ENCODE measurements around the gene CEP68. TPM values are rescaled to one million over a fixed set of nuclear protein-coding genes. Genes with fewer than 3 reads are reported as not detected.

CEP68 gene
- total RNA-seq, 4 donors from 2014 or later, result 14.1 to 55.0 (median 30.0) TPM

DNA sequence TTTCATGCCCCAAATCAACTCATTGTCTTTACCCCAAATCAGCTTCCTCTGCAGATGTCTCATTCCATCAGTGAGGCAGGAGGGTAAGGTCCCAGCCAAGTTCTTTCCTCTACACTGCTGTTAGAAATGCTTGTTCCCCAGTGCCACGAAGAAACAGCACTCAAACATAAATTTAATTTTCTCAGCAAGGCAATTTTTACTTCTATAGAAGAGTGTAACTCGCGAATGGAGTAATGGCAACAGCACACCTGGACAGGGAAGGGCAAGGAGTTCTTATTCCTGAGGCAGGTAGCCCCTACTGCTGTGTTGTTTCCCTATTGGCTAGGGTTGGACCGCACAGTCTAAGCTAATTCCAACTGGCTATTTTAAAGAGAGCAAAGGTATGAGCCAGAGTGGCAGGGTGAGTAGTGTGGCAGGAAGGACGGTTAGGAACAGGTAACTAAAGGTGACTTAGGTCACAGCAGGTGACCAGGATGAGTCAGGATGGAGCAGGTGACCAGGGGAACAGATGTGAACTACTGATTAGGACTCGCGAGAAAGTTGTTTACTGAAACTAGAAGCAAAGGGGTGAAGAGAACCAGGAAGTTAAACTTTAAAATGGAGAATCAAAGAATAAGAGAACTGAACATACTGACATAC is 12.0 kb upstream of the CEP68 start:
- no peak overlapping the region for H3K4me3 ChIP-seq
- H3K27ac ChIP-seq, result no peak overlapping the region
- TF ChIP-seq, protein P1, sequence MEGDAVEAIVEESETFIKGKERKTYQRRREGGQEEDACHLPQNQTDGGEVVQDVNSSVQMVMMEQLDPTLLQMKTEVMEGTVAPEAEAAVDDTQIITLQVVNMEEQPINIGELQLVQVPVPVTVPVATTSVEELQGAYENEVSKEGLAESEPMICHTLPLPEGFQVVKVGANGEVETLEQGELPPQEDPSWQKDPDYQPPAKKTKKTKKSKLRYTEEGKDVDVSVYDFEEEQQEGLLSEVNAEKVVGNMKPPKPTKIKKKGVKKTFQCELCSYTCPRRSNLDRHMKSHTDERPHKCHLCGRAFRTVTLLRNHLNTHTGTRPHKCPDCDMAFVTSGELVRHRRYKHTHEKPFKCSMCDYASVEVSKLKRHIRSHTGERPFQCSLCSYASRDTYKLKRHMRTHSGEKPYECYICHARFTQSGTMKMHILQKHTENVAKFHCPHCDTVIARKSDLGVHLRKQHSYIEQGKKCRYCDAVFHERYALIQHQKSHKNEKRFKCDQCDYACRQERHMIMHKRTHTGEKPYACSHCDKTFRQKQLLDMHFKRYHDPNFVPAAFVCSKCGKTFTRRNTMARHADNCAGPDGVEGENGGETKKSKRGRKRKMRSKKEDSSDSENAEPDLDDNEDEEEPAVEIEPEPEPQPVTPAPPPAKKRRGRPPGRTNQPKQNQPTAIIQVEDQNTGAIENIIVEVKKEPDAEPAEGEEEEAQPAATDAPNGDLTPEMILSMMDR (IDR thresholded peaks at IDR 0.05), result no peak
- no peak for TF ChIP-seq POLR2A (IDR thresholded peaks at IDR 0.05)
- no peak for DNase-seq
- intact Hi-C loops (cut with DNase I; ENCODE audit: low total_unique reads), result loop anchor here (5.0 kb wide), 1 partner anchor 127 kb away; no protein-coding TSS in a partner anchor
- no peaks in the 10 kb centered on the region for H3K4me1 ChIP-seq
- no peaks in the 10 kb centered on the region for H3K27me3 ChIP-seq
- no peaks in the 10 kb centered on the region for H3K36me3 ChIP-seq
- H3K9me3 ChIP-seq, result no peaks in the 10 kb centered on the region

DNA sequence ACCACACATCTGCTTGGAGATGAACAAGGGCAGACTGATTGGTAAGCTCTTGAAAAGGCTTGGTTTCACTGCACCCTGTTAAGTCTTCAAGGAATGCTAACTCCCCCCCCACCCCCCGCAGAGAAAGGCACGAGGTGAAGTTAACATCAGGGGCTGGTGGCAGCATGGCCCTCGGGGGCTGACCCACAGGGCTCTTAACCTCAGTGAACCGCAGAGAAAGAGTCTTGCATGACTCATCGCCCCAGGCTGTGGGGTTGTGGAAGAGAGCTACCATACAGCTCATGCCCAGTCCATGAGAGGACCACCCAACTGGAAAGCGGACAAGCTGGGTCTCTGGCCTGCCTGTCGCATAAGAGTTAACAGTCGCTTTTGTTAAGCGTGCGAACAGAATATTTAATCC is 10.6 kb upstream of the CEP68 start:
- Histone ChIP-seq H3K4me3 (no peak overlapping the region), H3K4me1 (no peaks in the 10 kb centered on the region), H3K9me3 (no peaks in the 10 kb centered on the region), H3K27ac (no peak overlapping the region), H3K36me3 (no peaks in the 10 kb centered on the region), H3K27me3 (no peaks in the 10 kb centered on the region)
- no peak for DNase-seq
- intact Hi-C loops (cut with DNase I; ENCODE audit: low total_unique reads), result no loop called here
- TF ChIP-seq, protein P1 (IDR thresholded peaks at IDR 0.05), result no peak
- no peak for TF ChIP-seq POLR2A (IDR thresholded peaks at IDR 0.05)

DNA sequence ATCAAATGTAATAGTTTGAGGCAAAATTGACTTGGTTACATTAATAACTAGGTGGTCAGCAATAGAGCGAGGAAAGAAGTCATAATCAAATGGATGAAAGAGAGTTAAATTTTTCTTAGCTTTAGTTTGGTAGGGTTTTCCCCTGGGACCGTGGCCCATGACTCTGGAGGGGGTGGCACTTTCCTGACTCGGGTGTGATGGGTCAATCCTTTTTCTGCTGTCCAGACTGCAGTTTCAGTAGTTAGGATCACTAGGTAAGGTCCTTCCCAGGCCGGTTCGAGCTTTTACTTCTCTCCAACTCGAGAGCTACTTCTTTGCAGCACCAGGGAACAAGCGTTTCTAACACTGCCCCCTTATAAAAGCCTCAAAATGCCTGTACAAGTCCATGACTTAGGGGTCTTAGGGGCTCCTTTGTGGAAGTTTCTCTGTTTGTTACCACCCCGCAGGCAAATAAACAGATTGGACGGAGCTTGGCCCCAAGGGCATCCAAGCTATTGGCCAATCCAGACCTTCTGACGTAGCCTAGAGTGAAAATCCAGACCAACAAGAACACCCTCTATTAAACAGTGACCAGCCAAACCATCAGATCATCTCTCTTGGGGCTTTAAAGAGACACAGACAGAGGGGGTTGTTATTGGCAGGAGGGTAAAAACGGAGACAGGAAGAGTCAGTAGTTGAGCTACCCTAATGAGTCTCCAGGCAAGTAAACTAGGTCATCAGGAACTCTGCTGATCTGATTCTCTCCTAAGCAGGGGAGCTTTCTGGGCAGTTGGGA is 9.4 kb upstream of the CEP68 start:
- TF ChIP-seq, protein P1 (IDR thresholded peaks at IDR 0.05), result no peak
- TF ChIP-seq POLR2A (IDR thresholded peaks at IDR 0.05), result no peak
- intact Hi-C loops (cut with DNase I; ENCODE audit: low total_unique reads), result no loop called here
- Histone ChIP-seq H3K27ac (no peak overlapping the region), H3K4me1 (no peaks in the 10 kb centered on the region), H3K4me3 (no peak overlapping the region), H3K36me3 (no peaks in the 10 kb centered on the region), H3K9me3 (no peaks in the 10 kb centered on the region), H3K27me3 (no peaks in the 10 kb centered on the region)
- no peak for DNase-seq

DNA sequence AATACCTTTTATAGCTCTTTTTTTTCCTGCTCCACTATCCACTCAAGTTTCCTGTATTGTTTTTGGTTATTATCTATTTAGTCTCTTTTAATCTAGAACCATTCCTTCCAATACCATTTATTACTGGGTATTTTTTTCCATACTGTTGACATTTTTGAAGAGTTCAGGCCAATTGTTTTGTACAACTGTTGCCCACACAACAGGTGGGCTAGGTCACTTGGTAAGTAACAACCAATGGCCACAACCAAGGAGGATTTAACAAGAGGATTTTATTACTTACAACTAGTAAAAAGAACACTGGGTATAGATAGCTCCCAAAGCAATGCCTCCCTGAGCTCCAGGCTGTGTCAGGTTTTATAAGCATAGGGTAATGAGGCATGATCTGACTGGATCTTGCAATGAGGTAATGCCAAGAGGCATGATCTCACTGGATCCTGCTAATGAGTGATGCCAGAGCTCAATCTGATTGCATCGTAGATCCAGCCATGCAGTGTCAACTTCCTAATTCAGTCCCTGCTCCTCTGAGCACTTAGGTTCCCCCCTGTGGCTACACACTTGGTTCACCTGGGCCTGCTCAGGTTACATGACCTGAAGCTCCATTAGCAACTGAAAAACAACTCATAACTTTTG is 7.1 kb upstream of the CEP68 start:
- Histone ChIP-seq H3K27ac (no peak overlapping the region), H3K27me3 (no peaks in the 10 kb centered on the region), H3K36me3 (no peaks in the 10 kb centered on the region), H3K9me3 (no peaks in the 10 kb centered on the region), H3K4me1 (no peaks in the 10 kb centered on the region), H3K4me3 (no peak overlapping the region)
- intact Hi-C loops (cut with DNase I; ENCODE audit: low total_unique reads), result no loop called here
- no peak for DNase-seq
- TF ChIP-seq, protein P1 (IDR thresholded peaks at IDR 0.05), result no peak
- no peak for TF ChIP-seq POLR2A (IDR thresholded peaks at IDR 0.05)

DNA sequence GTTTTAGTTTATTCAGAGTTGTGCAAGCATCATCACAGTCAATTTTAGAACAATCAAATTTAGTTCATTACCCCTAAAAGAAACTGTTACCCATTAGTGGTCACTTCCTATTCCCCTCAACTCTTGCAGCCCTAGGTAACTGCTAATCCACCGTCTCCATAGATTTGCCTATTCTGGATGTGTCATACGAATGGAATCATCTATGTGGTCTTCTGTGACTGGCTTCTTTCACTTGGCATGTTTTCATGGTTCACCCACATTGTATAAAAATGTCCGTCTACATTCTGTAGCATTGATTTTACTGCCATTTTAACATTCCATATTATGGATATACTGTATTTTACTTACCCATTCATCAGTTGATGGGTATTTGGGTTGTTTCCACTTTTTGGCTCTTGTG is 5.3 kb upstream of the CEP68 start:
- Histone ChIP-seq H3K9me3 (no peaks in the 10 kb centered on the region), H3K4me1 (peaks cover 0 to 5% of the 10 kb centered on the region in 2 donors), H3K36me3 (no peaks in the 10 kb centered on the region), H3K27ac (no peak overlapping the region), H3K4me3 (no peak overlapping the region), H3K27me3 (no peaks in the 10 kb centered on the region)
- no peak for DNase-seq
- intact Hi-C loops (cut with DNase I; ENCODE audit: low total_unique reads), result no loop called here
- TF ChIP-seq, protein P1 (IDR thresholded peaks at IDR 0.05), result no peak

Data from uterus (tissue), 4 donors.